Spleen (tissue), 11 donors: Measurements from ENCODE around the gene WFDC2. TPM values are rescaled to one million over a fixed set of nuclear protein-coding genes. Genes with fewer than 3 reads are reported as not detected.
A peak's percentile ranks its signal among the peaks of the same experiment; 100 is the strongest.

Experiments
- DNase-seq: peaks from one replicate; pipeline ENCODE4 v3.0.0-alpha.2; 2020
- H3K27ac ChIP-seq, 8 donors: fragments of 200-600 bp; sonication (generic) in 7 of 8; 1 replicate in 4 of 8; 2 replicates in 4 of 8; pipeline versions ENCODE4 v1.5.0 to v1.8.0; 2016 to 2021; ENCODE audit warnings: inconsistent platforms in 4 of 8, mild to moderate bottlenecking in 4 of 8, moderate library complexity in 1 of 8
- H3K27me3 ChIP-seq, 7 donors: fragments of 200-600 bp; sonication (generic) in 6 of 7; replicated peaks in 1 of 7; 1 replicate in 4 of 7; 2 replicates in 3 of 7; pipeline versions ENCODE4 v1.5.0 to v1.8.0; 2016 to 2021; ENCODE audit warnings: inconsistent platforms in 3 of 7, mild to moderate bottlenecking in 1 of 7
- H3K36me3 ChIP-seq, 6 donors: fragments of 200-600 bp; sonication (generic) in 5 of 6; 1 replicate in 4 of 6; 2 replicates in 2 of 6; pipeline versions ENCODE4 v1.5.0 to v1.8.0; 2016 to 2021; ENCODE audit warnings: inconsistent platforms in 2 of 6
- H3K4me1 ChIP-seq, 6 donors: fragments of 200-600 bp; sonication (generic) in 5 of 6; 1 replicate in 3 of 6; 2 replicates in 3 of 6; pipeline versions ENCODE4 v1.5.0 to v1.8.0; 2016 to 2021; ENCODE audit warnings: inconsistent platforms in 3 of 6
- H3K4me3 ChIP-seq, 8 donors: fragments of 200-600 bp; sonication (generic) in 7 of 8; 1 replicate in 4 of 8; 2 replicates in 4 of 8; pipeline versions ENCODE4 v1.5.0 to v1.8.0; 2016 to 2021; ENCODE audit warnings: inconsistent platforms in 4 of 8, mild to moderate bottlenecking in 4 of 8, moderate library complexity in 2 of 8
- H3K9me3 ChIP-seq, 8 donors: fragments of 200-600 bp; sonication (generic) in 7 of 8; 1 replicate in 4 of 8; 2 replicates in 4 of 8; pipeline versions ENCODE4 v1.5.0 to v1.8.0; 2016 to 2021; ENCODE audit warnings: inconsistent platforms in 4 of 8
- CTCF ChIP-seq, 11 experiments: fragments of 200-600 bp in 7 of 11; fragments of 450-650 bp in 4 of 11; sonication (generic) in 4 of 11; IDR thresholded peaks in 8 of 11; conservative IDR thresholded peaks in 3 of 11; 1 replicate in 7 of 11; 2 replicates in 4 of 11; pipeline versions ENCODE4 v1.4.0 to v1.8.0; 2016 to 2021; ENCODE audit warnings: antibody characterized with exemption in 11 of 11, inconsistent platforms in 4 of 11, mild to moderate bottlenecking in 1 of 11
- POLR2A ChIP-seq, 3 donors: fragments of 450-650 bp; IDR thresholded peaks; one replicate each; pipeline ENCODE4 v1.5.1; 2017; ENCODE audit warnings: antibody characterized with exemption in 3 of 3, mild to moderate bottlenecking in 1 of 3
- POLR2AphosphoS5 ChIP-seq, 3 donors: sonication (generic); formaldehyde crosslinking; IDR thresholded peaks; one replicate each; pipeline ENCODE4 v1.5.1; 2017; ENCODE audit warnings: antibody characterized with exemption in 3 of 3
- WGBS, 5 donors: extraction: QIAGEN DNeasy Blood & Tissue Kit in 3 of 5; methylation state at CpG; one replicate each; pipeline versions ENCODE4 v1.1.5 to v1.1.7; 2013 to 2018; 5-methylcytosine and 5-hydroxymethylcytosine counted together
- intact Hi-C: fragments of 100-400 bp; cut with DNase I; formaldehyde crosslinking; loops from one replicate; pipeline ENCODE4 v1.15.0; 2023; ENCODE audit warnings: low total_unique reads
- polyA plus RNA-seq, 3 donors: library from polyadenylated mRNA; stranded (reverse); fragments of 200-250 nt; gene quantifications; one replicate each; pipeline ENCODE4 v1.2.1, GENCODE V29; 2013
- total RNA-seq, 7 donors: library from RNA; depleted of rRNA in 3 of 7; stranded (reverse); fragments of >200 nt in 3 of 7; fragmentation: NEBNext Ultra II Directional in 4 of 7; extraction: Animal tissue kit (Norgen Biotek cat#: 25700) in 4 of 7; gene quantifications; one replicate each; pipeline versions ENCODE4 v1.1.0 to v1.2.1, GENCODE V29; 2016 to 2021
- donor health status: healthy with polysubstance abuse.
- donor health status: DM: no; HTN: no; CAD: no; lungs with moderate emphysema.
- donor health status: DM: no; HTN: no; CAD: no.
- donor health status: Bipolar disorder and iron deficiency.
- donor health status: healthy.
- donor health status: DM: no; HTN: no; CAD: no.
- donor health status: DM: yes; HTN: yes; CAD: no.

The WFDC2 gene
- total and polyA plus RNA-seq, 10 donors, result 0.35 to 1.5 (median 0.74) TPM; not detected in 5

GRCh38 chr20:45433316-45433715, 36.2 kb upstream of the WFDC2 start:
- H3K27me3 ChIP-seq, result no peaks in the 10 kb centered on the region
- peak overlapping the region in 3 of 8 donors; percentile 25 to 55 (median 50) for H3K27ac ChIP-seq
- no peak overlapping the region for H3K4me3 ChIP-seq
- no peak for TF ChIP-seq CTCF (IDR thresholded peaks at IDR 0.05 in 8 of 11, conservative IDR thresholded peaks at IDR 0.05 in 3 of 11)
- no peak for TF ChIP-seq POLR2AphosphoS5 (IDR thresholded peaks at IDR 0.05)
- TF ChIP-seq POLR2A (IDR thresholded peaks at IDR 0.05), result no peak
- H3K9me3 ChIP-seq, result no peaks in the 10 kb centered on the region
- intact Hi-C loops, result no loop called here
- 73 to 90% (median 79%) methylated on average over 3 of the region's 3 CpGs for WGBS, 5 donors
- DNase-seq, result no peak
- peaks cover 0 to 10% (median 0%) of the 10 kb centered on the region in 6 donors for H3K36me3 ChIP-seq
- peaks cover 0 to 37% (median 27%) of the 10 kb centered on the region in 6 donors for H3K4me1 ChIP-seq

GRCh38 chr20:45433976-45434375, 35.6 kb upstream of the WFDC2 start:
- intact Hi-C loops, result no loop called here
- no peaks in the 10 kb centered on the region for H3K27me3 ChIP-seq
- 93 to 97% (median 94%) methylated on average over 4 of the region's 4 CpGs for WGBS, 5 donors
- no peak overlapping the region for H3K27ac ChIP-seq
- H3K4me1 ChIP-seq, result peaks cover 0 to 37% (median 27%) of the 10 kb centered on the region in 6 donors
- no peak for DNase-seq
- peaks cover 0 to 9% (median 0%) of the 10 kb centered on the region in 6 donors for H3K36me3 ChIP-seq
- H3K9me3 ChIP-seq, result no peaks in the 10 kb centered on the region
- TF ChIP-seq POLR2A (IDR thresholded peaks at IDR 0.05), result no peak
- no peak for TF ChIP-seq CTCF (IDR thresholded peaks at IDR 0.05 in 8 of 11, conservative IDR thresholded peaks at IDR 0.05 in 3 of 11)
- TF ChIP-seq POLR2AphosphoS5 (IDR thresholded peaks at IDR 0.05), result no peak
- H3K4me3 ChIP-seq, result no peak overlapping the region

- 11 to 15% (median 13%) methylated on average over 20 to 33 of the region's 33 CpGs for WGBS, 5 donors
- intact Hi-C loops, result loop anchor here (5.0 kb wide), 2 partner anchors 65 to 115 kb away; no protein-coding TSS in a partner anchor
- Histone ChIP-seq H3K36me3 (no peaks in the 10 kb centered on the region), H3K27me3 (no peaks in the 10 kb centered on the region), H3K4me3 (peak overlapping the region; percentile 12 to 73 (median 46)), H3K27ac (peak overlapping the region in 7 of 8 donors; percentile 47 to 81 (median 72)), H3K4me1 (peaks cover 0 to 33% (median 25%) of the 10 kb centered on the region in 6 donors), H3K9me3 (no peaks in the 10 kb centered on the region)
- TF ChIP-seq CTCF (IDR thresholded peaks at IDR 0.05 in 8 of 11, conservative IDR thresholded peaks at IDR 0.05 in 3 of 11) (peak; percentile 91 to 98 (median 96)), POLR2AphosphoS5 (IDR thresholded peaks at IDR 0.05) (peak; percentile 82 to 84 (median 84)), POLR2A (IDR thresholded peaks at IDR 0.05) (peak in 1 of 3 donors; percentile 20)
- DNase-seq, result peak; percentile 97
Measured at GRCh38 chr20:45436732-45437485, 32.6 kb upstream of the WFDC2 start.

GRCh38 chr20:45440424-45440823, 29.1 kb upstream of the WFDC2 start:
- no peaks in the 10 kb centered on the region for H3K36me3 ChIP-seq
- no peaks in the 10 kb centered on the region for H3K27me3 ChIP-seq
- no peak for DNase-seq
- no peaks in the 10 kb centered on the region for H3K9me3 ChIP-seq
- H3K4me3 ChIP-seq, result no peak overlapping the region
- 73 to 90% (median 78%) methylated on average over 3 of the region's 3 CpGs for WGBS, 5 donors
- intact Hi-C loops, result no loop called here
- peaks cover 0 to 18% (median 12%) of the 10 kb centered on the region in 6 donors for H3K4me1 ChIP-seq
- TF ChIP-seq POLR2AphosphoS5 (IDR thresholded peaks at IDR 0.05), result no peak
- TF ChIP-seq CTCF (IDR thresholded peaks at IDR 0.05 in 8 of 11, conservative IDR thresholded peaks at IDR 0.05 in 3 of 11), result no peak
- TF ChIP-seq POLR2A (IDR thresholded peaks at IDR 0.05), result no peak
- H3K27ac ChIP-seq, result no peak overlapping the region
